NCI-H1694 treated with DMSO at 0.1 percent for 48 hours (cell line): ENCODE data around the gene HCK.

Experiments
- DNase-seq: peaks from one replicate; lab custom pipeline; 2025; lab: John Stamatoyannopoulos, UW

HCK gene

DNA sequence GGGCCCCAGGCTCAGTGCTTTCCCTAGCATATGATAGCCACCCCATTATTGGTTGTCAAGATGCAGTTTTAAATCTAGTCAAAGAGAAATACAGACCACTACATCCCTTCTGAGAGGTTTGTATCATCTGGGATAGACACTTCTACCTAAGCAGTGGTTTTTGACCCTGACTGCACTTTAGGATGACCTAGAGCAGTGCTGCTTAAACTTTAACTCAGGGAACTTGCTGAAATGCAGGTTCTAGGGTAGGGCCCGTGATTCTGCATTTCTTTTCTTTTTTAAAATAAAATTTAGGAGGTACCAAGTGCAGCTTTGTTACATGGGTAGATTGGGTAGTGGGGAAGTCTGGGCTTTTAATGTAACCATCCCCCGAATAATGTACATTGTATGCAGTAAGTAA lies 76.1 kb downstream of the HCK start:
- DNase-seq, result no peak

DNA sequence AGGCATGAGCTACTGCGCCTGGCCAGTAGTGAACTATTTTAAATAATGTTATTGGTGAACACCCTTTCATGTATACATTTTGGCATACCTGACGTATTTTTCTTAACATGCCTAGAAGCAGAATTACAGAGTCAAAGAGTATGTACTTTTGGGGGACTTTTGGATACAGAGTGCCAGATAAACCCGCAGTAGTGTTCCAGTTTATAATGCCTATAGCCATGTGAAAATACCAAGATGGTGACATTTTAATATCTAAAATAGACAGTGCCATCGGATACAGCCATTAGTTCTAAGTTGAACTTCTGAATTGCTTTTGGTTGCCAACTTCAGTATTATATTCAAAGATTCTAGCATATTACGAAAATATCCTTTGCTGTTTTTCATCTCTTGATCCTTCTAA lies 77.8 kb downstream of the HCK start:
- no peak for DNase-seq

DNA sequence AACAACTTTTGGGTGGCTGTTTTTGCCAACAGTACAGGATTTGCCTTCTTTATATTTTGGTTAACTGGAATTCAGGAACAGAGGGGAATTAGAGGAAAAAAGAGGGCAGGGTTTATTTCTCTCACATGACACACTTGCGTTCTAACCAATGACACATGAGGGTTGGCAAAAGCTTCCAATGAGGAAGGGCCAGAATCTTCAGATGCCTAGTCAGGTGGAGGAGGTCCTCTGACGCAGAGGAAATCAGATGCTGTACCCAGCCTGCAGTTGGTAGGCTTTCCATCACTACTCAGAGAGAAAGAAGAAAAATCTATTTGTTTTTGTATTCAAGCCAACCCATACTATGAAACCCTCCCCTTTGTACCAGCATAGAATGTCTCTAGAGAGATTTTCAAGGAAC lies 78.3 kb downstream of the HCK start:
- no peak for DNase-seq

DNA sequence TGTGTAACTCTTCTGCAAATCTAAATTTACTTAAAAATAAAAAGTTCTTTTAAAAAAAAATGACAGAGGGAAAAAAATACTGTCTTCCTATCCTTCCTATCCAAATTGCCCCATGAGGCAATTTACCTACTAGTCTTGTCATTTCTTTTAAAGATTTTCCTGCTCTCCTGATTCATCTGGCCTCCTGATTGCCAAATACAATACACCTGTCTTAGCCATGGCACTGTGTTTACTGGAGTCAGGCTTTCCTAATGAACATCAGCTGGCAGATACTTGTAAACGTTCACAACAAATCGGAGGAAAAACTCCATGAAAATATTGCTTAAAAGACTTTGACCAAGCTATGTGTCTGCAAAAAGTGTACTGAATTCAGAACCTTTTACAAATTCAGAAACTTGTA lies 78.9 kb downstream of the HCK start:
- no peak for DNase-seq

DNA sequence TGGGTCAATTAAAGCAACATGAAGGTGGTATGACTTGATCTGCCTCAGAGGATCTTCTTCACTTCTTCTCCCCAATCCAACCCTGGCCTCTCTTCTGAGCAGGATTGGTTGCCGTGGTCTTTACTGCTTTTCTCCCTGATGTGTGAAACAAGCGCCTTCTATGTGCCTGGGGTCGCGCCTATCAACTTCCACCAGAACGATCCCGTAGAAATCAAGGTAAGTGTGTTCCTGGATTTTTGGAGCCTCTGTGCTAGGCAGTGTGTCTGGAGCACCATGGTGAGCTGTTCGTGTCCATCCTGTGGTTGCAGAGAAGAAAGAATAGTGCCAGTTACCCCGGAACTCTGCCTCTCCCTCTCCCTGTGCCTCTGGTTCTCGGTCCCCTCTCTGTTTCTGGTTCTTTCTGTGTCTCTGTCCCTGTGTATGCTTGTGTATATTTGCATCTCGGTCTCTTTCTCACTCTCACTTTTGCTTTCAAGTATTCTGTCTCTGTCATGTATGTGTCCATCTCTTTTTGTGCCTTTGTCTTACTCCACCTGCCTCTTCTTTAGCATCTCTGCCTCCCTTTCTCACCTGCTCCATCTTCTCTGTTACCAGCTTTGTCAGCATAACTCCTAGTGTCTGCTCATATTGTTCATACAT lies 81.0 kb downstream of the HCK start:
- no peak for DNase-seq

DNA sequence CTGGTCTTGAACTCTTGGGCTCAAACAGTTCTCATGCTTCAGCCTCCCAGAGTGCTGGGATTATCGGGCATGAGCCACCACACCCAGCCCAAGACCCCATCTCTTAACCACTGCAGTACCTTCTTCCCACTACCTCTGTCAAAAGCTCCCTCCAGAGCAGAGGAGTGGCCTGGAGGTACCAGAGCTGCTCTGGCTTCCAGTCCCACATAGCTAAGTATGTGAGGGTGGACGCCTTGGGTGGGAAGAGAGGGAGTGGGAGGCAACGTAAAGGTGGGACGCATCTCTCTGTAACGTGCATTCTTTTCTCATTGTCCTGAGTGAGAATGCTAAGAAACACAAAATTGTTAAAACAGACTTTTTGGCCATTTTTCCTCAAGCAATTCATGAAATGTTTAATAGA lies 82.0 kb downstream of the HCK start:
- no peak for DNase-seq

DNA sequence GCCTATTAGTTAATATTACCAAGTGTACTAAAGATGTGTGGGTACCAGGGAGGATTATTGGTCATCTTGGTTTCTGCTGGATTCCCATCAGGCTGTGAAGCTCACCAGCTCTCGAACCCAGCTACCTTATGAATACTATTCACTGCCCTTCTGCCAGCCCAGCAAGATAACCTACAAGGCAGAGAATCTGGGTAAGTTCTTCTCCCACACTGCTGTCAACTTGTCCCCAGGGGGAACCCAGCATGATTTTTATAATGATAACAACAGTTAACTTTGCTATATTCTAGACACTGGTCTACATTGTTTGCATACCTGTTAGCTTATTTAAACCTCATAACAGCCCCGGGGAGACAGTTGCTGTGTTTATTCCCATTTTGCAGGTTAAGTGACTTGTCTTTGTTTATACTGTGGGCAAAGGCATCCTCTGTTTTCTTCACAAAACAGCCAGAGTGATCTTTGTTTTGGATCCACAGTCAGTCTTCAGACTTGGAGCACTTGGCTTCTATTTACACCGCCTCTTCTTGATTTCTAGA lies 84.0 kb downstream of the HCK start:
- DNase-seq, result no peak

DNA sequence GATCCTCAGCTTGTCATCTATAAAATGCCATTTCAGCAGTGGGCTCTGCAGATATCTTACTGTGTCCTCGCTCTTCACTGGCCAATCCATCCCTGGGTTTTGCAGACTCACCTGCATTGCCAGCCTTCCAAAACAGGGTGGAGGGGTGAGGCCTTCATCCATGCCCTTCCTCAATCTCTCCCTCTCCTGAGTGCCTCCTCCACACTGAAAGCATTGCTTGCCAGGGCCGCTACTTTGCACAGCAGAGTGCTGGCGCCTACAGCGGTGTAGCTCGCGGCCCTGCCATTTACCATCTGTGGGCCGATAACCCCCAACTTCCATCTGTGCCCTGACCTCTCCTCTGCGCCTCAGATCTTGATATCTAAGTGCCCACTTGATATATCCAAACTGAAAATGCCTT lies 86.9 kb downstream of the HCK start:
- DNase-seq, result no peak

DNA sequence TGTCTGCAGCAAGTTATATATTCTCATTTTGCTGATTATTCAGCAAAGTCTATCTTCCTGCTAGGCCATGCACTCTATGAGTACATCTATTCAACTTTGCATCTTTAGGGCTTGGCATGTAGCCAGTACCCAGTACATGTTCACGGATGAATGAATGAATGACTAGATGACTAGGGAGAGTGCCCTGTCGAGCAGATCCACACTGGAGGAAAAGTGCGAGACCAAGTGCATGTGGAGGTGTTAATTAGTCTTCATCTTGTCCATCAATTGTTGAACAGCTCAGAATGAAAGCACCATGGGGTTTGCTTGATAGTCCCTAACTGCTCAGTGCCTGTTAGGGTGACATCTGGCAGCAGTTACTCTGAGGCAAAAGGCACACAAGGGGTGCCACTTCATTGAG lies 87.9 kb downstream of the HCK start:
- DNase-seq, result no peak

DNA sequence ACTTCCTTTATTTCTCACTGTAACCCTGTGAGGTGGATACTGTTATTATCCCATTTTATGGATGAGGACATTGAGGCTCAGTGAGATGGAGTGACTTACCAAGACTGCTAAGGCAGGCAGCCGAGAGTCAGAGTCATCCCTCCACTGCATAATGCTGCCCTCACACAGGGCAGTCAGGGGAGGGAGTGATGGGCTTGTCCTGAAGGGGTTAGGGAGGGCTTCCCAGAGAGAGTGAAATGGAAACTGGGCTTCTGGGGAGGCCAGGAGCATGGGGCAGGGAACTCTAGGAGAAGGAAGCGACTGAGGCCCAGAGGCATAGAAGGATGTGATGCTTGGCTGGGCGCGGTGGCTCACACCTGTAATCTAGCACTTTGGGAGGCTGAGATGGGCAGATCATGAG lies 88.6 kb downstream of the HCK start:
- no peak for DNase-seq

DNA sequence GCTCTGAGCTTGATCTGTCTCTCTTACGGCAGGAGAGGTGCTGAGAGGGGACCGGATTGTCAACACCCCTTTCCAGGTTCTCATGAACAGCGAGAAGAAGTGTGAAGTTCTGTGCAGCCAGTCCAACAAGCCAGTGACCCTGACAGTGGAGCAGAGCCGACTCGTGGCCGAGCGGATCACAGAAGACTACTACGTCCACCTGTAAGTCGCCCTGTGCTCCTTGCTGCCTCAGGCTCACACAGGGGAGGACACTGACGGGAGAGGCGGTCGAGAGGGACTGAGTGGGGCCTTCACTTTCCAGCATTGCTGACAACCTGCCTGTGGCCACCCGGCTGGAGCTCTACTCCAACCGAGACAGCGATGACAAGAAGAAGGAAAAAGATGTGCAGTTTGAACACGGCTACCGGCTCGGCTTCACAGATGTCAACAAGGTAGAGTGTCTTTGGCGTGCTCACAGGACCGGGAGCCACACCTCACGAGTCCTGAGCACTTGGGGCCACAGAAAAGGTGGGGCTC lies 89.5 kb downstream of the HCK start:
- no peak for DNase-seq

DNA sequence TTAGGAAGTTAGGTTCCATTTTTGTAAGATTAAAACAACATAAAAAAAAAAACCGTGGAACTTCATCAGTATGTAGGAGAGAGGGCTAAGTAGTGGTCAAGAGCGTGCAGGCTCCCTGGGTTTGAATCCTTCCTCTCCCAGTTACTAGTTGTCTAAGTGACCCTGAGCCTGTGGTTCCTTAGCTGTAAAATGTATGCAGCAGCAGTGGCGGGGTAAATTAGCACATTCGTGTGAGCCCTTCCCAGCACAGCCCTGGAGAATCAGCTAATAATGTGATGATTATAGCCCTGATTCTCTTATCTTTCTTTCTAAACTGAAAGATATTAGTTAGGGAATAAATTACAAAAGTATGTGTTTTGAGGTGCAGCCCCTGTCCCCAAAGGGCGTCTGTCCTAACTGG lies 90.0 kb downstream of the HCK start:
- DNase-seq, result no peak

DNA sequence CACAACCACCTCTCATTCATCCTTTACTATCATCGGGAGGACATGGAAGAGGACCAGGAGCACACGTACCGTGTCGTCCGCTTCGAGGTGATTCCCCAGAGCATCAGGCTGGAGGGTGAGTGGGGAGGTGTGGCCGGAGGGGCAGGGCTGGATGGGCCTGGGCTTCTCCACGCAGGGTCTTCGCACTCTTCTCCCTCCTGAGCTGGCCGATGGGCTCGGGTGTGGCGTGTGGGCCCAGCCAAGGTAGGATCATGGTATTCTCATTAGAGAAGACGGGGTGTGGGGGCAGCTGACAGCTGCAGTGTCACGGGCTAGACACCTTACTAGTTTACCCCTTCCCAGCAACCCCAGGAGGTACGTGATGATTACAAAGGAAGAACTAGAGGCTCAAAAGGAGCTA lies 90.9 kb downstream of the HCK start:
- no peak for DNase-seq

DNA sequence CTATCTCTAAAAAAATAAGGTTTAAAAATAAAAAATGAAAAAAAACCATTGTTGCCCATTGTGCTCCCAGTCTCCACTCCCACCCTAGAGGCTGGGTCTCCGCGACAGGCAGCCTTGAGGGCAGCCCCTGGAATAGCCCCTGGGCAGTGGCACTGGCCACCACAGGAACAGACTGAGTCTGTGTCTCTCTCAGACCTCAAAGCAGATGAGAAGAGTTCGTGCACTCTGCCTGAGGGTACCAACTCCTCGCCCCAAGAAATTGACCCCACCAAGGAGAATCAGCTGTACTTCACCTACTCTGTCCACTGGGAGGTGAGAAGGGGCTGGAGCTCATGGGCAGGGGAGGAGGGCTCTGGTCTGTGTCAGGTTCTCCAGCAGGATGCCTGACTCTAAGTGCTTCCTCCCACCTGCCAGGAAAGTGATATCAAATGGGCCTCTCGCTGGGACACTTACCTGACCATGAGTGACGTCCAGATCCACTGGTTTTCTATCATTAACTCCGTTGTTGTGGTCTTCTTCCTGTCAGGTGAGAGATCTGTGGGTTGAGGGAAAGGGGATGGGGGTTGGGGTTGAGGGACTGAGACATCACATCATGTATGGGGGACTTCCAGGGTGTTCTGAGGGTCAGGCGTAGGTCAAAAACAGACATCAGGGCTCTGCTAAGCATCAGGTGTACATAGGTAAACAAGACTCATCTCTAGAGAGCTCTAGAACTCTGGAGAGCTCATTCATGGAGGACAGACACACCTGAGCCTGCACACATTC lies 93.0 kb downstream of the HCK start:
- no peak for DNase-seq

DNA sequence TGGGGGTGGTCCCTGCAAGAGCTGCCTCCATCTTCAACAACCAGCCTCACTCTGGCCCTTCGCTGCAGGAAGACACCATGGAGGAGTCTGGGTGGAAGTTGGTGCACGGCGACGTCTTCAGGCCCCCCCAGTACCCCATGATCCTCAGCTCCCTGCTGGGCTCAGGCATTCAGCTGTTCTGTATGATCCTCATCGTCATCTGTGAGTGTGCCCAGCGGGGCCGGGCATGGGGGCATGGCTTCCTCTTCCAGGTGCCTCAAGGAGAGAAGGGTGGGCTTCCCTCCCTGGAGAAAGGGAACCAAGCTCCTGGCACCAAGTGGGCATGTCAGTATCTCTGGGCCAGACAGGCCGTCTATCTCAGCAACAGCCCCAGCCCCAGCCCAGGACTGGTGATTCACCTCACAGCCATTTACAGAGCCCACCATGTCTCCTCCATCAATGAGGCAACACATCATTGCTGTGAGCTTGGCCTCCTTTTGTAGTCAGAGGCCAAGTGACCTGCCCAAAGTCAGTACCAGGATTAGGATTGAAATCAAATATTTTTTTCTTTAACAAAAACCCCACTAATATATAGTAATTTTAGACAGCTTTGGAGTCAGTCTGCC lies 97.6 kb downstream of the HCK start:
- DNase-seq, result no peak

DNA sequence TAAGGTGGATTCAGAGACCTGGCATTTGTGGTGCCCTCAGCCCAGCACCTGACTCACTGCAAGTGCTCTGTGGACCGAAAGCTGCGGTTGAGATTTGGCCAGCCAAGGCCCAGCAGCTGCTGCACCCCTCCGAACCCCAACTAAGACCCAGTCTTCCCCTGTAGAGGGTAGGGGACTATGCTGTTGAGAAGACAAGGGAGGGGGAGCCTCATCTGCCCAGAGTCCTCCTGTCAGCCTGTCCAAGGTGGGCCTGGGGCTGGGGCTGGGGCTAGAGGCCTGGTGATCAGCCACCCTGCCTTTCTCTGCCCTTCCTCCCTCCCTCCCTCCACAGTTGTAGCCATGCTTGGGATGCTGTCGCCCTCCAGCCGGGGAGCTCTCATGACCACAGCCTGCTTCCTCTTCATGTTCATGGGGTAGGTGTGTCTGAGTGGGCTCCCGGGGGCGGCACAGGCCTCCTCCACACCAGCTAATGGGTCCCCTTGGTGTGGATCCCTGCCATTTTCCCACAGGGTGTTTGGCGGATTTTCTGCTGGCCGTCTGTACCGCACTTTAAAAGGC lies 98.3 kb downstream of the HCK start:
- DNase-seq, result no peak
